HG03575 (cell line): ENCODE results near the gene LYSET.
"Not testable (repeated sequence)": the region's sequence is repeated elsewhere in the genome, so short reads cannot be mapped to it uniquely, and the experiment has no call there.

Source experiments
- ATAC-seq: cut with Tn5 transposase; IDR thresholded peaks from one replicate; pipeline ENCODE4 v1.9.1; 2021; ENCODE audit not compliant: unreplicated experiment, insufficient number of reproducible peaks, low FRiP score; ENCODE audit errors: extremely low read depth

The LYSET gene, protein sequence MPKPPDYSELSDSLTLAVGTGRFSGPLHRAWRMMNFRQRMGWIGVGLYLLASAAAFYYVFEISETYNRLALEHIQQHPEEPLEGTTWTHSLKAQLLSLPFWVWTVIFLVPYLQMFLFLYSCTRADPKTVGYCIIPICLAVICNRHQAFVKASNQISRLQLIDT

DNA sequence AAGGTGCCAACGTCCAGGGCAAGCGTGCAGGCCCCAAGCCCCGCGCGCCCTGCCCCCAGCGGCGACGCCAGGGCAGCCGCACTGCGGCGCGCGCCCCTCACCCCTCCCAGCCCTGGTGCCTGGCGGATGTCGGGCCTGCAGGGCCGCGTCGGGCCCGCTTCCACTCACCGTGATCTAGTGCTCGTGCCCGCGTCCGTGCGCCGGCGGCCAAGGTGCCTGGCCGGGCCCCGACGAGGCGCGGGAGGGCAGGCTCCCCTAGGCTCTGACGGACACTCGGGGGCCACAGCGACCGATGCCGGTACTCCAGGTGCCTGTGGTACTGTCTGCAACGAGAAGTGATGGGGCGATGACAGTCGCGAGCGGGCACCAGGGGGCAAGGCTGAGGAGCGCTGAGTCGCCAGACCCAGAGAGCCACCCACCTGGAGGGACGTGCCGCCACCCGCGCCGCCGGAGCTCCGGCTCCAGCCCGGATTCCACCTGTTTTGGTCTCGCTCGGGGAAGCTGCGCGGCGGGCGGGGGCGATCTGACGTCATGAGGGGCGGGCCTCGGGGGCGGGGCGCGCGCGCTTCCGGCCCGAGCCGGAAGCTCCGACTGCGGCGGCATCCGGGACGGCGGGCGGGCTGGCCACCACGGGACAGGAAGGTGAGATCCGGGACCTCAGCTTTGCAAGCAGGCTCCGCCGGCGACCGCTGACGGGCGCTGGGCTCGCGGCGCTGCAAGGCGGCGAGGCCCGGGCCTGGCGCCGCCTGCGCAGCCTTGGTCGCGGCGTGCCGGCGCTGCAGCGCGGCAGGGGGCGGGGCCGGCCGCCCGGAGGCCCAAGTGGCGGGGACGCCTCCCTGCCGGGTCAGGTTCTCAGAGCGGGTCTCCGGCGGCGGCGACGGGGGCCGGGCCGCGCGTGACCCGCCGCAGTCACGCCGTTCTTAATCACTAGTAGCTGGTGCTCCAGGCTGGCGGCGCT lies at the start of gene LYSET, which contains the start of gene MOAP1:
TSS of gene LYSET (plus strand) at position 927 of the 958 bp plus-strand sequence. CDS start 89 bp downstream, outside the sequence.
TSS of gene MOAP1 (minus strand) at position 507 of the 958 bp plus-strand sequence. CDS start 655 bp downstream, outside the sequence.
- ATAC-seq: peak; percentile 39

DNA sequence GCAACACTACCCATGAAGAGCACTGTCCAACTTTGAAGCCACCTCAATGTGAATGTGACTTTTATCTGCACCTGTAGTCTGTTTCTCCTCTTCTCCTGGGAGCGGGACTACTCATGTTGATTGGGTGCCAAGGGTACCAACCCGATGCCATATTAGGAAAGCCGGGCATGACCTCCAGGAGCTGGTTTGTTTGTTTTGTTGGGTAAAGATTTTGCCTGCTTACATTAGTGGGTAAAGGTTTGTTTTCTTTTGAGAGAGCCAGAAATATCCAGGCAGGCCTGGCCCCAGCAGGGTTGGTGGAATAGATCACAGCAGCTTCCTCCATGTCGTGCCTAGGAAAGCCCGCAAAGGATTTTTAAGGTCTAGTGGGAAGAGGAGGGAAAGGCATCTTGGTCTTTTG lies 49.7 kb upstream of the LYSET start:
- no peak for ATAC-seq

DNA sequence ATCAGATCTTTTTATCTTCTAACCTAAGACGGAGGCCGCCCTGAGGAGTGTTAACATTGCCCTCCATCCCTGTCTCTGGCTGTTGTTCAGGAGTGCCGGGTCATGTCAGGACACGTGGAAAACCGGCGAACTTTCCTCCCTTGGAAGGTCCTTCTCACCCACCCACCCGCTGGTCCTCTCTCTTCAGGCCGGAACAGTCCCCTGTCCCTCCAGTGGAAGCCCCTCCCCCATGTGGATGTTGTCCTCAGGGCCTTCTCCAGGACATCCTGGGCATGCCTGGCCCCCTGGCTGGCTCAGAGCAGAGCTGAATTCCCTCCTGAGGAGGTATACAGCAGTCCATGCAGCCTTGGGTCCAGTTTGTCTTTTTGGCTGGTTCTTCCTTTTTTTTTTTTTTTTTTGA lies 49.1 kb upstream of the LYSET start:
- no peak for ATAC-seq

DNA sequence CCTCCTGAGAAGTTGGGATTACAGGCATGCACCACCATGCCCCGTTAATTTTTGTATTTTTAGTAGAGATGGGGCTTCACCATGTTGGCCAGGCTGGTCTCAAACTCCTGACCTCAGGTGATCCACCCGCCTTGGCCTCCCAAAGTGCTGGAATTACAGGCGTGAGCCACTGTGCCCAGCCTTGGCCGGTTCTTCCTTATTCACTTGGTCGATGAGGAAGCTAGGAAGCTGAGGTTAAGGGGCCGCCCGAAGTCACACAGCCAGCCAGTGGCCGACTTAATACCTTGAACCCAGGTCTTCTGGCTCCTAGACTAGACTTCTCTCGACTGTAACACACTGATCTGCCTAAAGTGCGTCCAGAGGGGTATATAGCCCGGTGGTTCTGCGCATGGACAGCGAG lies 48.6 kb upstream of the LYSET start:
- ATAC-seq: not testable (repeated sequence)

DNA sequence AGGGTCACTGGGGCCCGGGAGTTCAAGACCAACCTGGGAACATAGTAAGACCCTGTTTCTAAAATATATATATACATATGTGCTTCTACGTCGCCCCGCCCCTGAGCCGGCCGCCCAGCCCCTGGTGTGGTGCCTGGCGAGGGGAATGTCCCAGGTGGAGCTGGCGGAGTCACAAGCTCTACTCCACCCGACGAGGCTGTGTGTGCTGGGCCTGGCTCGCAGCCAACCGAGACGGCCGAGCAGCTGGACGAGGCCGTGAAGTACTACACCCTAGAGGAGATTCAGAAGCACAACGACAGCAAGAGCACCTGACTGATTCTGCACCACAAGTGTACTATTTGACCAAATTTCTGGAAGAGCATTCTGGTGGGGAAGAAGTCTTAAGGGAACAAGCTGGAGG lies 47.3 kb upstream of the LYSET start:
- no peak for ATAC-seq

DNA sequence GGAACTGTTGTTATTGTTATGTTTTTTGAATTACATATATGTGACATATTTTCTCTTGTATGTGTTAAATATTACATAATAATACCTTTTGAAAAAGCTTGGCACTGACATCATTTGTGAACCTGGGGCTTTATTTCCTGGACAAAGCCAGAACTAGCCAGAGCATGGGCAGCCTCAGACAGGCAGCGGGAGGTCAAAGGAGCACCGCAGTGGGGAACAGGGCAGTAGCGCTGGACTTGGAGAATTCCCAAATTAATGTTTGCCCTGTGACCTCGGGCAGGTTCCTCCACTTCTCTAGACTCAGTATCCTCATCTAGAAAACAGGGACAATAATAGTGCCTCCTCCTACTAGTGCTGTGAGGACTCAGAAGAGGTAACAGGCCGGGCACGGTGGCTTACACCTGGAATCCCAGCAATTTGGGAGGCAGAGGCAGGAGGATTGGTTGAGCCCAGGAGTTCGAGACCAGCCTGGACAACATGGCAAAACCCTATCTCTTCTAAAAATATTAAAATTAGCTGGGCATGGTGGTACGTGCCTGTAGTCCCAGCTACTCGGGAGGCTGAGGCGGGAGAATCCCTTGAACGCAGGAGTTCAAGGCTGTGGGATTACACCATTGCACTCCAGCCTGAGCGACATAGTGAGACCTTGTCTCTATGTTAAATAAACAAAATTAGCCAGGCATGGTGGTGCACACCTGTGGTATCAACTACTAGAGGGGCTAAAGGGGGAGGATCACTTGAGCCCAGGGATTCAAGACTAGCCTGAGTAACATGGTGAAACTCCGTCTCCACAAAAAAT lies 42.1 kb upstream of the LYSET start:
- ATAC-seq: no peak

DNA sequence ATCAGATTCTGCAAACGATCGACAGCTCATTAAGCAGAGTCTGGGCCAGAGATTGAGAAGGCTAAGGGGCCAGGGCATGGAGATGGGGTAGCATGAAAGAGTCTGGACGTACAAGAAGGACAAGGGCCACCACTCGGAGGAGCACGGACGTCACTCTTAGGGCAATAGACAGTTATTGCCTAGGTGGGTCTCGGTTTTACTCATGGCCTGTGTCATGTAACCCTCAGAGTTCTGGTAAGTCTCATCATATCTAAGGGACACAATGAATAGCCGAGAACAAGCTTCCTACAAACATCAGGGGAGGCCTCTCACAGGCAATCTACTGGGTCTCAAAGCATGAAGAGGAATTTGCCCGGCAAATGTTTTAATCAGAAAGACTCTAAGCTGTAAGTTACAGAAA lies 39.0 kb upstream of the LYSET start:
- ATAC-seq: no peak

DNA sequence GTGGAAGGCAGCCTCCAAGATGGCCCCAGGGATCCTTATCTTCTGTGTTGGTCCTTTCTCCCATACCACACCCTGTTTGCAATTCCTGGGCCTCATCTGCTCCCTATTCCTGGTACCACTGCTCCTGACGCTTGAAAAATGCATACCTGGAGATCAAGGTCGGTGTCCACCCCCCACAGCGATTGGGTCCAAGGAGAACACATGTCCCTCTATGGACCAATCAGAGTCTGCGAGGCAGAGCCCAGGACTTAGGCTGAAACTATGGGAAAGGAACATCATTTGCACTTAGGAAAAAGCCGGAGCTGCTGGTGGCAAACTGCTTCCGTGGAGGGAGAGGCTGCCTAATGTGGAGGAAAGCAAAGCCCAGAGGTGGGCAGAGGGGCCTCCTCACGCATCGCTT lies 36.1 kb upstream of the LYSET start:
- ATAC-seq: no peak

DNA sequence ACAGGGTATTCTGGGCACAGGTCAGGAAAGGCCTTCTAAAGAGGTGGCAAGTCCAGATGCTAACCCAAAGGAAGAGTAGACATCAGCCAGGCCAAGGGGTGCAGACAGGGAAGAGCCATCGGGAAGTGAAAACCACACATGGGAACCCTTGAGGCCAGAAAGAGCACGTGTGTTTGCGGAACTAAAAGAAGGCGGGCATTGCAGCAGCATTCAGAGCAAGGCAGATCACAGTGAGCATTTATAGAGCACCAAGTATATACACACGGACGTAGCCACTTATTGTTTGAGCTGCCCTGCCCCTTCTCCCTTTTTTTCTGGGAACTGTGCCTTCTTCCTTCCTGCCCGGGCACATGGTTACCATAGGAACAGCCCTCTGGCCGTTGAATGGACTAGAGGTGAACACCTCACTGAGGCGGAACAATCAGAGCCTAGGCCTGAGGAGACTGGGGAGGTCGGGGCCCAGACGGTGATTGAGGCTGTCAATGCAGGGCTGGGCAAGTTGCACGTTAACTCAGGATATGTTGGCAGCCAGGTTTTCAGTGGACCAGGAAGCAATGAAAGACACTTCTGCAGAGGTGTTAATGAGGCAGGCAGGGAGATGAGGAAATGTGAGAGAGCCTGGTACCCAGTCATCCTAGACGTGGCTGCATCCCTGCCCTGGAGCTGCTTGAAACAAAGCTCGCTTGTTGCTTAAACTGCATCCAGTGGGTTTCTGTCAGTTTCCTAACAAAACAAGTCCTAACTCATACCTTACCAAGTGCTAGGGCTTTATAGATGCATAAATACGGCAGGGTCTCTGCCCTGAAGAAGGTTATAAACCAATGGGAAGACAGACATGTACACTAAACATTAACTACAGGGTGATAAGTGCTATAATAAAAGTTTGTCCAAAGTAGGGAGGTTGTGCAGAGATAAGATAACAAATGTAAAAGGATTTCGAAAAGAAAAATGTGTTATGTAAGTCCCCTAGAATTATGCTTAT lies 34.6 kb upstream of the LYSET start:
- no peak for ATAC-seq

DNA sequence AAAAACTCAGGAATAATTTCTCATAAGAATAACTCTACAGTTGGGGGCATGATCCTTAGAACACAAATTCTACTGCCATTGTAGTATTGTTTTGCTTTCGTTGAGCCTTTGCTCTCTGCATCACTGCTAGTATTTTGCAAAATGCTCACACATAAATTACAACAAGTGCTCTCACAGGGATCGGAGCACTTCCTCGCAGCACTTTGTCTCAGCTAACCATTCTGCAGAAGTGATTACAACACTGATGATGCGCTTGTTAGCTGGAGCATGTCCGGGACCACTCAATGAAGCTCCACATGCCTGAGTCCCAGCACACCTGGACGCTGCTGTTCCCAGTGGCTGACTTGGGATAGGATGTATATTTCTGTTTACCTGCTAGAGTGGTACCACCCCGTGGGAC lies 32.0 kb upstream of the LYSET start:
- ATAC-seq: no peak

DNA sequence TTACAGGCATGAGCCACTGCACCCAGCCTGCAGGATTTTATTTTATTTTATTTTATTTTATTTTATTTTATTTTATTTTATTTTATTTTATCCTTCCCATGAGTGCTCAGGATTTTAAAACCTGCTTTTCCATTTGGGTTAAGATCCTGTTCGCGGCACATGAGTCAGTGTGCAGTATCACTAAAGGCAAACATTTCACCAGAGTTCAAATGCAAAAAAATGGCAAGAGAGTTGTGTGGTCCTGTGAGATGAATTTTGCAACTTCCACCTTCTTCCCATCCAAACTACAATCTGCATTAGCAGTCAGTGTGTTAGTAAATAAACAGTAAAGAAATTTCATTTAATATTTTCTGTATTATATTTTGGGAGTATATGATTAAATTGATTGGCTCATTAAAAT lies 29.4 kb upstream of the LYSET start:
- ATAC-seq: no peak

DNA sequence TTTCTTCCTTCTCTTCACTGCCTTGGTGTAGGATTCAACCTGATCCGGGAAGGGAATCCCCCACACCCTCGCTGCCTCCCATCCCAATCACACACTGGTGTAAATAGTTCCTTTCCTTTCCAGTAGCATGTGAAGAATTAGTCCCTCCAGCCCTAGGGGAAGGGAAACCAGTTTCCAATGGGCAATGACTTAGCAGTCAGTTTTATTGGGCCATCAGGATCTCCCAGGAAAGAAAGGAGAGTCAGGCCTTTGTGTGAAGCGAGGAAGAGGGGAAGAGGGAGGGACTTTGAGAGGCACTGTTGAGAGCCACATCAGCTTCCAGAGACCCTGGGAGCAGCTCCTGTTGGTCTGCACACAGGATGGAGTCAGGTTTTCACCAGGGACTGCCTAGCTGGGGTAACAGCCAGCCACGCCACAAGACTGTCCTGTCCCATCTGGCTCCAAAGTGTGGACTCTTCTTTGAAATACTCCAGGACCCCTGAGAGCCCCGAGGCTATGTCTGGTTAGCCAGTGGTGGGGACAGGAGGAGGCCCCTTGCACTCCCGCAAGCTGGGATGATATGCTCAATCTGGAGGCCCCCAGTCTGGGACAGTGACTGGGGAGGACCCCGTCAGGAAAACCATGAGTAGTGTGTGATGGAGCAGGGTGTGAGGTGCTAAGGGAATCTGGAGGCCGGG lies 28.3 kb upstream of the LYSET start:
- ATAC-seq: no peak

DNA sequence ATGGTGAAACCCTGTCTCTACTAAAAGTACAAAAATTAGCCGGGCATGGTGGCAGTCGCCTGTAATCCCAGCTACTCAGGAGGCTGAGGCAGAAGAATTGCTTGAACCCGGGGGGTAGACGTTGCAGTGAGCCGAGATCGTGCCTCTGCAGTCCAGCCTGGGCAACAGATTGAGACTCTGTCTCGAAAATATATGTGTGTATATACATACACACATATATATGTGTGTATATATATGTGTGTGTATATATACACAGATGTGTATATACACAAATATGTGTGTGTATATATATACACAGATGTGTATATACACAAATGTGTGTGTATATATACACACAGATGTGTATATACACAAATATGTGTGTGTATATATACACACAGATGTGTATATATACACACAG lies 26.8 kb upstream of the LYSET start:
- ATAC-seq: not testable (repeated sequence)

DNA sequence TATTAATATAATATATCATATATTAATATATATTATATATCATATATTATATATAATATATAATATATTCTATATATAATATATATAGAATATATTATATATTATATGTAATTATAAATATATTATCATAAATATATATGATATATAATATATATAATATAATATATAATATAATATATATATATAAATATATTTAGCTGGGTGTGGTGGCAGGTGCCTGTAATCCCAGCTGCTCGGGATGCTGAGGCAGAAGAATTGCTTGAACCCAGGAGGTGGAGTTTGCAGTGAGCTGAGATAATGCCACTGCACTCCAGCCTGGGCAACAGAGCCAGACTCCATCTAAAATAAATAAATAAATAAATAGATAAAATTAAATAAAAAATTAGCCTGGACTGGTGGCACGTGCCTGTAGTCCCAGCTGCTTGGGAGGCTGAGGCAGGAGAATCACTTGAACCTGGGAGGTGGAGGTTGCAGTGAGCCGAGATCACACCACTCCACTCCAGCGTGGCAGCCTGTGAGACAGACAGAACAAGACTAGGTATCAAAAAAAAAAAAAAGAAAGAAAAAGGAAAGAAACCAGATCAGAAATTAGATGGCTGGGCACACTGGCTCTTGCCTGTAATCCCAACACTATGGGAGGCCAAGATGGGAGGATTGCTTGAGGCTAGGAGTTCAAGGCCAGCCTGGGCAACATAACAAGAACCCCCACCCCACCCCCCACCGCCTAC lies 25.3 kb upstream of the LYSET start:
- not testable (repeated sequence) for ATAC-seq

DNA sequence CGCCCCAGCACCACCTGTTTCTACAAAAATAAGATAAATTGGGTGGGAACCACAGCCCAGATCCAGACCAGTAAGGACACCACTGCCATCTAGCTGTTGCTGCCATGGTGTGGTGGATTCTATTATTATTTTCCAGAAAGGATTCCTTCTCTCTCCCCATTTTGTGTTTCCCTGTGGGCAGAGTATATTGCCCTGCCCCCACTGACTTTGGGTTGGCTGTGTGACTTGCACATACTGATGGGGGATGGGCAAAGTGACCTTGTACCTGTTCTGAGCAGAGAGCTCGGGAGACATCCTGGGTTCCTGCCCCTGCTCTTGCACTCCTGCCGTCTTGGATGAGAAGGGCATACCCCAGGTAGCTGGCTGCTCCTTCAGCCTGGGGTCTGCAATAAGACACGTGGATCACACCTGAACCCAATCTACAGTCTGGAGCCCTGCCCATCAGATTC lies 24.7 kb upstream of the LYSET start:
- ATAC-seq: no peak

DNA sequence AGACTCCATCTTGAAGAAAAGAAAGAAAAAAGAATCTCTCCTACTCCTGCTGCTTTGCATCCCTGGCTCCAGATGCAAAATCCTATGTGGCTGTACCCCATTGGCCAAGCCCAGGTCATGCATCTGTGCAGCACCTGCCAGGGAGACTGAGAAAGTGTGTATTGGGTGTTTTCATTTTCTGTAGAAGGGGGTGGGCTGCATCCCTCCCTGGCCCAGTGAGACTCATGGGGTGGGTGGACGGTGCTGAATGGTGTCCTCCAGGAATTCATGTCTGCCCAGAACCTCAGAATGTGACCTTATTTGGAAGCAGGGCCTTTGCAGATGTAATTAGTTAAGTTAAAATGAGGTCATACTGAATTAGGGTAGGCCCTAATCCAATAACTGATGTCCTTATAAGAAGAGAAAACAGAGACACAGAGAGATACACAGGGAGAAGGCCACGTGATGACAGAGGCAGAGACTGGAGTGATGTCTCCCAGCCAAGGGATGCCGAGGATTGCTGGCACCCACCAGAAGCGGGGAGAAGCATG lies 23.6 kb upstream of the LYSET start:
- no peak for ATAC-seq

DNA sequence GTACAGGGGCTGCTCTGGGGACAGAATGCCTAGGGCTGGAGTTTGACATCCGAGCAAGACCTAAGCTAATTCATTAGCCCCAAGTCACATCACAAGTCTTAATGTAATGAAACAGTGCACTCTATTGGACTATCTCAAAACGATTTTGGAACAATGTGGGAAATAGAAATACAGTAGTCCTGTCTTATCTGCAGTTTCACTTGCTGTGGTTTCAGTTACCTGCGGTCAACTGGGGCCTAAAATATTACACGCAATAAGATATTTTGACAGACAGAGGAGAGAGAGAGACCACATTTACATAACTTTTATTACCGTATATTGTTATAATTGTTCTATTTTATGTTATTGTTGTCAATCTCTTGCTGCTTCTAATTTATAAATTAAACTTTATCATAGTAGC lies 21.6 kb upstream of the LYSET start:
- no peak for ATAC-seq
